Keratinocyte (primary cell): ENCODE data around the gene COL8A1.

Experiments
- EZH2 ChIP-seq: IDR thresholded peaks from one replicate; pipeline ENCODE4 v1.6.1; 2012; ENCODE audit warnings: inconsistent platforms, mild to moderate bottlenecking, low read length, moderate library complexity
- TF ChIP-seq, protein P1 (sequence below), 3 experiments: IDR thresholded peaks in 1 of 3; conservative IDR thresholded peaks in 1 of 3; optimal IDR thresholded peaks in 1 of 3; 2 replicates in 2 of 3; 3 replicates in 1 of 3; pipeline versions ENCODE3 to v1.5.1; 2011; ENCODE audit warnings: low read length in 3 of 3, mild to moderate bottlenecking in 3 of 3, moderate library complexity in 2 of 3, control low read depth in 1 of 3, inconsistent platforms in 1 of 3; ENCODE audit not compliant: insufficient read depth in 2 of 3; ENCODE audit errors: extremely low read depth in 1 of 3

DNA sequence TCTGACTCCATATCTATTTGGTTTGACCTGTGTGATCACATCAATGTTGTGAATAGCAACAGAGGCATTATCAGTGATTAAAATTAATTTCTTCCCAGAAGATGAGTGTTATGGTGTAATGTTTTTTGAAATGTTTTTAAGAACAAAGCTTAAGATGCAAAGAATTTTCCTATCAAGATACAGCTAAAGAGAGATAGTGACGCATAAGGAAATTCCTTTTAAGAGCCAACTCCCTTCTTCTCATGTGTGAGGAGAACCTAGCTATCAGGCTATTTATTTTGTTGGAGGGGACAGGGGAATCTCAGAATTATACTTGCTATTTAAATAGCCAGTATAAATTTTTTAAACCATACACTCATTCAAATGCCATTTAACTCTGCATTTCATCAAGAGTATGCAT lies 71.3 kb downstream of the COL8A1 start:
- TF ChIP-seq, protein P1, sequence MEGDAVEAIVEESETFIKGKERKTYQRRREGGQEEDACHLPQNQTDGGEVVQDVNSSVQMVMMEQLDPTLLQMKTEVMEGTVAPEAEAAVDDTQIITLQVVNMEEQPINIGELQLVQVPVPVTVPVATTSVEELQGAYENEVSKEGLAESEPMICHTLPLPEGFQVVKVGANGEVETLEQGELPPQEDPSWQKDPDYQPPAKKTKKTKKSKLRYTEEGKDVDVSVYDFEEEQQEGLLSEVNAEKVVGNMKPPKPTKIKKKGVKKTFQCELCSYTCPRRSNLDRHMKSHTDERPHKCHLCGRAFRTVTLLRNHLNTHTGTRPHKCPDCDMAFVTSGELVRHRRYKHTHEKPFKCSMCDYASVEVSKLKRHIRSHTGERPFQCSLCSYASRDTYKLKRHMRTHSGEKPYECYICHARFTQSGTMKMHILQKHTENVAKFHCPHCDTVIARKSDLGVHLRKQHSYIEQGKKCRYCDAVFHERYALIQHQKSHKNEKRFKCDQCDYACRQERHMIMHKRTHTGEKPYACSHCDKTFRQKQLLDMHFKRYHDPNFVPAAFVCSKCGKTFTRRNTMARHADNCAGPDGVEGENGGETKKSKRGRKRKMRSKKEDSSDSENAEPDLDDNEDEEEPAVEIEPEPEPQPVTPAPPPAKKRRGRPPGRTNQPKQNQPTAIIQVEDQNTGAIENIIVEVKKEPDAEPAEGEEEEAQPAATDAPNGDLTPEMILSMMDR (optimal IDR thresholded peaks at IDR 0.05 in 1 of 3, IDR thresholded peaks at IDR 0.05 in 1 of 3, conservative IDR thresholded peaks at IDR 0.05 in 1 of 3; ENCODE audit: extremely low read depth in 1 of 3, insufficient read depth in 2 of 3, low read length in 3 of 3): no peak
- no peak for TF ChIP-seq EZH2
